Epithelial cell of esophagus (primary cell): ENCODE results near the gene PEF1.

Experiments used
- DNase-seq: peaks from one replicate; pipeline ENCODE4 v3.0.0; 2010; ENCODE audit warnings: low read depth
- H3K4me3 ChIP-seq: 2 replicates; pipeline ENCODE4 v1.5.1; 2011; ENCODE audit warnings: mild to moderate bottlenecking, low read length, control low read depth
- CTCF ChIP-seq: IDR thresholded peaks from 2 replicates; pipeline ENCODE4 v1.5.1; 2011; ENCODE audit warnings: low read depth, mild to moderate bottlenecking, low read length, control low read depth, inconsistent platforms; ENCODE audit not compliant: insufficient read depth; ENCODE audit errors: missing control alignments

Gene PEF1

GRCh38 chr1:31627301-31627929 is 17.3 kb downstream of the PEF1 start:
- no peak for DNase-seq
- H3K4me3 ChIP-seq = no peak overlapping the region
- TF ChIP-seq CTCF = no peak

- no peak for TF ChIP-seq CTCF
- H3K4me3 ChIP-seq = no peak overlapping the region
- DNase-seq = no peak
Observed at GRCh38 chr1:31626223-31627207, 18.2 kb downstream of the PEF1 start.

- peak; percentile 37 for DNase-seq
- TF ChIP-seq CTCF = no peak
- H3K4me3 ChIP-seq = no peak overlapping the region
Observed at GRCh38 chr1:31625561-31626222, 19.0 kb downstream of the PEF1 start.

DNA sequence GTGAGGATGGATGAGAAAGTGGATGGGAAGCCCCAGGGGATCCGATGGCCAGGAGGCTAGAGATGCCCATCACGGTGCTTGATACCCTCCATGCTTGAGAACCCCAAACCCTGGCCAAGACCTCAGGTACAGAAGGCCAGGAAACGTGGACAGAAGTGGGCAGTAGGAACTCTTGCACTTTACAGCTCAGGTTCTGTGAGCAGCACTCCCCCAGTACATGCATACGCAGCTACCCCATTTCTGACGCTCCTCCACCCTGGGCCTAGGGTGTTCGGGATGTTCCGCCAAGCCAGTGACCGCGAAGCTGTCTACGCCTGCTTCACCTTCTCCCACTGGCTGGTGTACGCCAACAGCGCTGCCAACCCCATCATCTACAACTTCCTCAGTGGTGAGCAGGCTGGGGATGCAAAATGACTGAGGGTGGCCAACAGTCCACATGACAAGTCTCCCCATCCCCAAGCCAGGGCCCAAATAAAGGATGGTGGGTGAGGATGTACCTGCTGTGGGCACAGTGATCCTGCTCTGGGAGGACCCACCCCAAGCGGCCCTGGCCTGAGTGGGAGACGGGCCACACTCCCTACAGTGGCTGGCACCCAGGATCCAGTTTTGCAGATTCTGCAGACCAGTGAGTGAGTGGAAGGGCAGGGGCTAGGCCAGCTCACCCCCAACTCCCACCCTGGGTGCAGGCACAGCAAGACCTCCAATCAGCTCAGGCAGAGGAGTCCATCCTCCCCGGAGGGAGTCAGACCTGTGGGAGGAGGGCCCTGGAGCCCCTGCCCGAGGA is 19.8 kb downstream of the PEF1 start:
- no peak for DNase-seq
- TF ChIP-seq CTCF = no peak
- no peak overlapping the region for H3K4me3 ChIP-seq

DNA sequence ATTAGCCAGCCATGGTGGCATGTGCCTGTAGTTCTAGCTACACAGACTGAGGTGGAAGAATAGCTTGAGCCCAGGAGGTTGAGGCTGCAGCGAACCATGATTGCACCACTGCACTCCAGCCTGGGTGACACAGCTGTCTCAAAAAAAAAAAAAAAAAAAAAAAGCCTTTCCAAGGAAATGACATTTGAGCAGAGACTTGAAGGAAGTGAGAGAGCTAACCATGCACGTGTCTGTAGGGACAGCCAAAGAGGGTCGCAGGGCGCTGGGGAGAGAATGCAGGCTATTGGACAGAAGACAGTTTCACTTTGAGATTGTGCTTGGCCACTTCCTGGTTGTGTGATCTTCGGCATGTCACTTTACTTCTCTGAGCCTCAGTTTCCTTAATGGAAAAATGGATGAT is 20.4 kb downstream of the PEF1 start:
- TF ChIP-seq CTCF = no peak
- DNase-seq = no peak
- no peak overlapping the region for H3K4me3 ChIP-seq

GRCh38 chr1:31623365-31623764 is 21.3 kb downstream of the PEF1 start:
- TF ChIP-seq CTCF = no peak
- no peak for DNase-seq
- no peak overlapping the region for H3K4me3 ChIP-seq
